Adrenal gland (tissue), 5 donors: Measurements from ENCODE around the gene ABCG1.

Experiments
- CTCF ChIP-seq, 6 experiments: fragments of 450-650 bp in 4 of 6; fragments of 200-600 bp in 2 of 6; sonication (generic) in 1 of 6; IDR thresholded peaks; 1 replicate in 5 of 6; 2 replicates in 1 of 6; pipeline versions ENCODE4 v1.5.1 to v1.8.0; 2016 to 2021; ENCODE audit warnings: antibody characterized with exemption in 6 of 6, mild to moderate bottlenecking in 2 of 6, moderate library complexity in 1 of 6
- POLR2A ChIP-seq, 2 donors: fragments of 450-650 bp; IDR thresholded peaks; one replicate each; pipeline ENCODE4 v1.6.1; 2017; ENCODE audit warnings: antibody characterized with exemption in 2 of 2, mild to moderate bottlenecking in 2 of 2, moderate library complexity in 1 of 2
- donor health status: DM: no; HTN: no; CAD: no.

GRCh38 chr21:42331660-42332059 lies 112.7 kb downstream of the ABCG1 start:
- TF ChIP-seq CTCF (IDR thresholded peaks at IDR 0.05) (no peak), POLR2A (IDR thresholded peaks at IDR 0.05) (no peak)
